GM13976 (cell line): ENCODE measurements around the gene ATXN10.

Experiments
- DNase-seq: peaks from one replicate; pipeline ENCODE4 v3.0.0; 2012; ENCODE audit warnings: low spot score
- in situ Hi-C: fragments of 300-500 bp; cut with MboI; formaldehyde crosslinking; loops from one replicate; pipeline ENCODE4 v1.12.0; 2022; ENCODE audit warnings: low sequenced_read_pairs, mixed read lengths, inconsistent platforms; ENCODE audit not compliant: unreplicated experiment
- TF ChIP-seq, protein P1 (sequence below): IDR thresholded peaks from 2 replicates; pipeline ENCODE4 v1.5.1; 2012; ENCODE audit warnings: borderline replicate concordance, mild to moderate bottlenecking; ENCODE audit not compliant: insufficient read depth; ENCODE audit errors: extremely low read depth, missing control alignments, control extremely low read depth

Gene ATXN10

DNA sequence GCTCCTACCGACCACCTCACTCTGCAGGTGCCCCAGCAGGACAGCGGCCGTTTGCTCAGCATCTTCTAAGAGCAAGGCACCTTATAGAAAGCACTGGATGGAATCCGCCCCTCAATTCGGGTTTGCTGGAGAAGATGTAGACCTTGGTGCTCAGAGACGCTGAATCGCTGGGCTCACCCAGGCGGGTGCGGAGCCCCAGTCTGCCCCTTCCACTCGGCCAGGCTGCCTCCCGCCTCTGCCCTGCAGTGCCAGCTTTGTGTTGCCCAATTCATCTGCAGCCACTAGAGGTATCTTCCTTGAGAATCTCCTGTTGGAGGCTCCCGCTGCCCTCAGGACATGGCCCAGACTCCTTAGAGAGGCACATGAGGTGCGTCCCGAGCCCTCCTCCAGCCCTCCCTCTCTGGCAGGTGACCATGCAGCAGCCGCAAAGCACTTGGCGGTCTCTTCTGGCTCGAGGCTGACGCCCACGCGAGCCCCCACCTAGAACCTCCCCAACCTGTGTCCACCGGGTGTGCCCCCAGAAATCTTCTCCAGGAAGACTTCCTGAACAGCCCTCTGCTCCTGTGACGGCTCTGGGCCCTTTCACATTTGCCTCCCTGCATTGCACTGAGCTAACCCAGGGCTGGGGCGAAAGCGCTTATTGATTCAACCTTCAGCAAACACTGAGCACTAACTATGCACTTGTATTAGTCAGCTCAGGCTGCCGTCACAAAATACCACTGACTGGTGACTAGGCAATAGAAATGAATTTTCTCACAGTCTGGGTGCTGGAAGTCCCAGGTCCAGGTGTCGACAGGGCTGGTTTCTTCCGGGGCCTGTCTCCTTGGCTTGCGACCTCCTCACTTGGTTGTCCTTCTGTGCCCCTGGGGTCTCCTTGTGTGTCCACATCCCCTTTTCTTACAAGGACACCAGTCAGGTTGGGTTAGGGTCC, 187.9 kb downstream of the ATXN10 start:
- TF ChIP-seq, protein P1, sequence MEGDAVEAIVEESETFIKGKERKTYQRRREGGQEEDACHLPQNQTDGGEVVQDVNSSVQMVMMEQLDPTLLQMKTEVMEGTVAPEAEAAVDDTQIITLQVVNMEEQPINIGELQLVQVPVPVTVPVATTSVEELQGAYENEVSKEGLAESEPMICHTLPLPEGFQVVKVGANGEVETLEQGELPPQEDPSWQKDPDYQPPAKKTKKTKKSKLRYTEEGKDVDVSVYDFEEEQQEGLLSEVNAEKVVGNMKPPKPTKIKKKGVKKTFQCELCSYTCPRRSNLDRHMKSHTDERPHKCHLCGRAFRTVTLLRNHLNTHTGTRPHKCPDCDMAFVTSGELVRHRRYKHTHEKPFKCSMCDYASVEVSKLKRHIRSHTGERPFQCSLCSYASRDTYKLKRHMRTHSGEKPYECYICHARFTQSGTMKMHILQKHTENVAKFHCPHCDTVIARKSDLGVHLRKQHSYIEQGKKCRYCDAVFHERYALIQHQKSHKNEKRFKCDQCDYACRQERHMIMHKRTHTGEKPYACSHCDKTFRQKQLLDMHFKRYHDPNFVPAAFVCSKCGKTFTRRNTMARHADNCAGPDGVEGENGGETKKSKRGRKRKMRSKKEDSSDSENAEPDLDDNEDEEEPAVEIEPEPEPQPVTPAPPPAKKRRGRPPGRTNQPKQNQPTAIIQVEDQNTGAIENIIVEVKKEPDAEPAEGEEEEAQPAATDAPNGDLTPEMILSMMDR, result no peak
- no peak for DNase-seq
- in situ Hi-C loops, result no loop called here

DNA sequence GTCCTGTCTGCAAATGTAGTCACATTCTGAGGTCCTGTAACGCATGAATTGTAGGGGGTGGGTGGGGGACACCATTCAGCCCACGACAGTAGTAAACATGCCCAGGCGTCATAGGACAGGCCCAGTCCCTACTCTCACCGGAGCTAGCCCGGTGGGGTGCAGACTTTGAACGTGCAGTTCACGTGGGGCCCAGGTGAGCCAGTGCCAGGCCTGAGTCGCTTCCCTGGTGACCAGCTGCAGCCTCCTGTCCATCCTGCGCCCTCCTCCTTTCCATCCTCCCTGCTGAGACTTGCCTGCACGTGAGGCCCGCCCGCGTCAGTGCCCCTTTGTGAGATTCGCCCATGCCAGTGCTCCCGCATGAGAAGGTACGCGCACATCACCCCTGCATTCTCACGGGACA, 188.6 kb downstream of the ATXN10 start:
- no peak for DNase-seq
- TF ChIP-seq, protein P1, result no peak
- in situ Hi-C loops, result no loop called here

DNA sequence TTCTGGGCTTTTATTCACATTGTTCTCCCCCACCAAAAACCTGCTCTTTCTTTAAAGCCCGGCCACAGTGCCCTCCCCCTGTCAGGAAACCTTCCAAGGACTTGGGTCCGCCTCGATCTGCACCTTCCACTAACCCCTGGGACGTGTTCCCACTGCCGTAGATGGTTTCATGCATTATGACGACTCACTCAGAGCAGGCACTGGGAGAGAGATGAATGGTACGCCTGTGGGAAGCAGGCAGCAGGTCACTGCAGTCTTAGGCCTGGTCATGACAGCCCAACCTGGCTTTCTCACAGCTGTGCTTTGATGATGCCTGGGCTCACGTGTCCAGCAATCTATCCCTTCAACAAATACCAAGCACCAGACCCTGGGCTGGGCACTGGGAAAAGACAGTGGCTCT, 189.6 kb downstream of the ATXN10 start:
- TF ChIP-seq, protein P1, result no peak
- in situ Hi-C loops, result no loop called here

DNA sequence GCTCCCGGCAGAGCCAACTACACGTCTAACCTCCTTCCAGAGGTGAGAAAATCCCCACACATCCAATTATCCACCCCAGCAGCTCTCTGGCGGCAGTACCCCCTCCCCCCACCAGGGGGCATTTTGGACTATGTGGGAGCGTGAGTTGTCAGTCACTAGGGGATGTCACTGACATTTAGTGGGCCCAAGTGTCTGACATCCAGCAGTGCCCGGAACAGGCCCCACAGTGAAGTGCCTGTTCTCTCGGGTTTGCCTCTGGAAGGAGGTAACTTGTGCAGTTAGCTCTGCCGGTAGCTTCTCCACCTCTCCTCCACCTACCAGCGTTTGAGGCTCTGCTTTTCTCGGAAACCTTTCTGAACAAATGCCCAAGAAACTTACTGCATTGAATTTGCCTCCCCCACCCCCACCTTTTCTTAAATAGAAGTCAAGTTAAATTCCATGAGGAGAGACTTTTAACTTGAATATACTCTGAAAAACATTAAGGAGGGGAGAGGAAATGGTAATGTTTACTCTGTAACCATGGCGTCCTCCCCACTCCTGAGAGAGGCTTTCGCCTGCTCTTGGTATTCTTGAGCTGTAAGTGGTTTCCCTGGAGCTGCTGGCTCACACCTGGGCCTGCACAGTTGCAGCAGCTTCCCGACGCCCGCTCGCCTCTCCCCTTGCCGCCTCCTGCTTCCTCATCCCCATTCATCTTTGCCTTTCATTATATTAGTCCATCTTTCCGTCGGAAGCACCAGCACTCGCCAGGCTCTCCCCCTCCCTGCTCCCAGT, 192.5 kb downstream of the ATXN10 start:
- peak; percentile 83 for DNase-seq
- TF ChIP-seq, protein P1, result peak; percentile 79
- in situ Hi-C loops, result no loop called here

More for the DNA sequence above, 189.6 kb downstream of the ATXN10 start:
- no peak for DNase-seq

DNA sequence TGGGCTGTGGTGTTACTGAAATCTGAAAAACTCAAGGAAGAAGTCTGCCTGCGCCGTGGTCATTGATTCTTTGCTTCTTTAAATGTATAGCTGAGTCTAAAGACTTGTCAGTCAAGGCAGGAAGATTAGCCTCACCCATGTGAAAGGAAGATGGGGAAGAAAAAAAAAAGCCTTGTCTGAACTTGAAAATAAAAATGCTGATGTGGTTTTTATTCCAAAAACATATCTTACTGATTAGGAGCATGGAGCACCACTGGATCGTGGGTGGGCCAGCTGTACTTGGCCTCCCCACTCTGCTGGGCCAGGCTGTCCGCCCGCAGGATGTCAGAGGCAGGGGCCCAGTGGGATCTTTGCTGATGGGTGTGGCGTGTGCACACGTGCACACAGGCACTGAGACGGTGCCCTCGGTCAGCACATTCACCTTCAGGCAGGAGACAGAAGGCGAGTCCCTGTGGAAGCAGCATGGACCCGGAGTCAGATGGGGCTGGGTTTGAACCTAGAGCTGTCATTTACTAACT, 193.4 kb downstream of the ATXN10 start:
- no peak for DNase-seq
- TF ChIP-seq, protein P1, result no peak
- in situ Hi-C loops, result no loop called here

DNA sequence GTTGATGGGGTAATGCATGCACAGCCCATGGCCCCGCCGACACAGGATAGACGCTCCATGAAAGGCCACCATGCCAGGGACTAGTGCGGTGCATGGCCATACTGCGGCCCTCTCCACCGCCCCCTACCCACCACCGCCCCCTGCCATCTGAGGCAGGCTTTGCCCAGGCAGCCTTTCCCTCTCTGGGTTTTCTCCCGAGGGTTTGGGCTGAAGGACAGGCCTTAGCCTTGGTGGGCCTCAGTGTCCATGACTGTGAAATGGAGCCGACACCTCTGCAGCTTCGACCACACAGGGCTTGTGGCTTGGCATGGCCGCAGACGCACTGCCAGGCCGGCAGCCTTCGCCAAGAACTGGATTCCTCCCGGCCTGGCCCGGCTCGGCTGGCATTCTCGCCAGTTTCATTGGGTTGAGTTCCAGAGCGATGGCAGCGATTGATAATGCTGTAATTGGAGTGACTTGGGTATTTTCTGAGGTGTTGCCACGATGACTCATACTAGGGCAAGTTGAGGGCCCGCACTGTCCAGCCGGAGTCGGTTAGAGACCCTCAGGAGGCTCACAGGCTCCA, 194.0 kb downstream of the ATXN10 start:
- TF ChIP-seq, protein P1, result no peak
- in situ Hi-C loops, result no loop called here
- DNase-seq, result no peak
